HepG2 (cell line): Measurements from ENCODE around the gene EEFSEC. TPM values are rescaled to one million over a fixed set of nuclear protein-coding genes. Genes with fewer than 3 reads are reported as not detected.

Experiments used
- ATAC-seq: fragments of 200-7000 bp; cut with Tn5 transposase; 3 replicates; pipeline ENCODE4 v1.9.1; 2020; ENCODE audit warnings: mild to moderate bottlenecking, moderate library complexity
- BruUV-seq: library from RNA; stranded (reverse); fragments of 400-500 nt; replicated peaks from 2 replicates; lab custom pipeline; 2021; lab: Mats Ljungman, UMichigan
- CTCF ChIA-PET: fragments of 300-600 bp; formaldehyde crosslinking; extraction: SDS; loops from one replicate; lab custom pipeline; 2021; ENCODE audit warnings: low total read pairs, inconsistent platforms, low intra/inter-chr PET ratio; lab: Yijun Ruan, JAX
- POLR2A ChIA-PET: fragments of 350-600 bp; sonication (Branson Sonifier 250); formaldehyde crosslinking; loops from one replicate; lab custom pipeline; 2020; ENCODE audit warnings: antibody characterized with exemption, inconsistent platforms; lab: Yijun Ruan, JAX
- DNase-seq: peaks from one replicate; pipeline ENCODE4 v3.0.0-alpha.2; 2015; ENCODE audit warnings: low spot score
- FAIRE-seq: peaks from 3 replicates; lab custom pipeline; 2011; peaks lifted over from hg19 to GRCh38; lab: Jason Lieb, UNC
- H2AFZ ChIP-seq: one replicate; pipeline ENCODE4 v1.6.1; 2011; ENCODE audit warnings: low read length, inconsistent platforms
- H3K27ac ChIP-seq: fragments of 300-600 bp; 3 replicates; pipeline ENCODE4 v1.8.0; 2011; ENCODE audit warnings: mixed run types, mild to moderate bottlenecking, mixed read lengths, low read length, inconsistent platforms; ENCODE audit not compliant: insufficient read depth; ENCODE audit errors: extremely low read length
- H3K27me3 ChIP-seq, 2 experiments: fragments of 200-600 bp in 1 of 2; 2 replicates in 1 of 2; 3 replicates in 1 of 2; pipeline versions ENCODE4 v1.6.0 to v1.8.0; 2011; ENCODE audit warnings: low read length in 2 of 2, mild to moderate bottlenecking in 2 of 2, moderate library complexity in 2 of 2, inconsistent platforms in 1 of 2; ENCODE audit not compliant: insufficient read depth in 2 of 2, control insufficient read depth in 1 of 2
- H3K36me3 ChIP-seq, 2 experiments: fragments of 200-600 bp in 1 of 2; replicated peaks in 1 of 2; 2 replicates in 1 of 2; 3 replicates in 1 of 2; pipeline versions ENCODE4 v1.5.1 to v1.8.0; 2011; ENCODE audit warnings: low read length in 2 of 2, inconsistent platforms in 1 of 2; ENCODE audit not compliant: insufficient read depth in 2 of 2, control insufficient read depth in 1 of 2
- H3K4me1 ChIP-seq: 2 replicates; pipeline ENCODE4 v1.5.1; 2012; ENCODE audit warnings: low read length, inconsistent platforms; ENCODE audit not compliant: insufficient read depth
- H3K4me2 ChIP-seq: 2 replicates; pipeline ENCODE4 v1.6.0; 2011; ENCODE audit warnings: low read depth, low read length, inconsistent platforms
- H3K4me3 ChIP-seq, 3 experiments: fragments of 200-600 bp in 1 of 3; sonication (generic), shearing (Covaris generic) in 1 of 3; replicated peaks in 1 of 3; 2 replicates each; pipeline ENCODE4 v1.5.1; 2011 to 2016; ENCODE audit warnings: low read length in 3 of 3, inconsistent platforms in 2 of 3, low read depth in 2 of 3, mild to moderate bottlenecking in 2 of 3, control low read depth in 1 of 3, mixed read lengths in 1 of 3; ENCODE audit not compliant: insufficient read depth in 1 of 3
- H3K79me2 ChIP-seq: one replicate; pipeline ENCODE4 v1.6.1; 2011; ENCODE audit warnings: low read length, inconsistent platforms; ENCODE audit not compliant: insufficient read depth
- H3K9ac ChIP-seq: 2 replicates; pipeline ENCODE4 v1.6.0; 2011; ENCODE audit warnings: mild to moderate bottlenecking, low read depth, low read length, inconsistent platforms; ENCODE audit not compliant: insufficient read depth
- H3K9me3 ChIP-seq: 2 replicates; pipeline ENCODE4 v1.5.1; 2012; ENCODE audit warnings: mild to moderate bottlenecking, low read length
- H4K20me1 ChIP-seq: 2 replicates; pipeline ENCODE4 v1.6.0; 2011; ENCODE audit warnings: inconsistent platforms, mild to moderate bottlenecking, low read length, moderate library complexity; ENCODE audit not compliant: insufficient read depth
- ARNT2 ChIP-seq: sonication (generic); formaldehyde crosslinking; IDR thresholded peaks from 2 replicates; pipeline ENCODE4 v1.8.0; 2022; ENCODE audit warnings: mild to moderate bottlenecking, low read depth, missing genetic modification reagents, moderate library complexity
- CENPBD1 ChIP-seq: sonication (generic); formaldehyde crosslinking; IDR thresholded peaks from 2 replicates; pipeline ENCODE4 v1.8.0; 2022; ENCODE audit warnings: missing genetic modification reagents, low read depth, mild to moderate bottlenecking, borderline replicate concordance
- MLLT10 ChIP-seq: sonication (generic); formaldehyde crosslinking; IDR thresholded peaks from 2 replicates; pipeline ENCODE4 v1.4.0; 2020; ENCODE audit warnings: missing genetic modification reagents
- SALL1 ChIP-seq: sonication (generic); formaldehyde crosslinking; IDR thresholded peaks from 2 replicates; pipeline ENCODE4 v1.8.0; 2022; ENCODE audit warnings: mild to moderate bottlenecking, missing genetic modification reagents
- SP2 ChIP-seq: sonication (generic); formaldehyde crosslinking; IDR thresholded peaks from 2 replicates; pipeline ENCODE4 v1.5.1; 2020; ENCODE audit warnings: mild to moderate bottlenecking, missing genetic modification reagents
- ZBTB14 ChIP-seq: sonication (generic); formaldehyde crosslinking; IDR thresholded peaks from 2 replicates; pipeline ENCODE4 v1.4.0; 2020; ENCODE audit warnings: missing genetic modification reagents
- ZC3H13 ChIP-seq: sonication (generic); formaldehyde crosslinking; IDR thresholded peaks from 2 replicates; pipeline ENCODE4 v1.8.1; 2023; ENCODE audit warnings: mild to moderate bottlenecking, missing genetic modification reagents, moderate library complexity
- ZFYVE20 ChIP-seq: sonication (generic); formaldehyde crosslinking; IDR thresholded peaks from 2 replicates; pipeline ENCODE4 v1.8.0; 2023; ENCODE audit warnings: low read depth, mild to moderate bottlenecking, moderate library complexity, missing genetic modification reagents, borderline replicate concordance
- ZNF296 ChIP-seq: sonication (generic); formaldehyde crosslinking; conservative IDR thresholded peaks from 2 replicates; pipeline ENCODE4 v1.5.0; 2020; ENCODE audit warnings: mild to moderate bottlenecking, missing genetic modification reagents
- ZNF672 ChIP-seq: sonication (generic); formaldehyde crosslinking; IDR thresholded peaks from 2 replicates; pipeline ENCODE4 v1.8.1; 2022; ENCODE audit warnings: missing genetic modification reagents
- ZNF776 ChIP-seq: sonication (generic); formaldehyde crosslinking; IDR thresholded peaks from 2 replicates; pipeline ENCODE4 v1.4.0; 2020; ENCODE audit warnings: mild to moderate bottlenecking, missing genetic modification reagents
- ZNF83 ChIP-seq: sonication (generic); formaldehyde crosslinking; IDR thresholded peaks from 2 replicates; pipeline ENCODE4 v1.4.0; 2020; ENCODE audit warnings: missing genetic modification reagents, mild to moderate bottlenecking, borderline replicate concordance
- WGBS: methylation state at CpG from one replicate; pipeline ENCODE4 v1.1.6; 2017; ENCODE audit warnings: low lambda C conversion rate; 5-methylcytosine and 5-hydroxymethylcytosine counted together
- in situ Hi-C: cut with HindIII; loops from 2 replicates; pipeline ENCODE4 v1.10.0; 2017; ENCODE audit warnings: low pct_unique_long_range_greater_than_20kb; ENCODE audit not compliant: extremely low pct_ligation_motif_present
- intact Hi-C: fragments of 100-400 bp; cut with micrococcal nuclease; formaldehyde crosslinking; loops from one replicate; pipeline ENCODE4 v1.10.0; 2022; ENCODE audit not compliant: unreplicated experiment
- polyA plus RNA-seq, 8 experiments: library from polyadenylated mRNA; depleted of rRNA in 3 of 8; stranded (reverse) in 7 of 8; unstranded in 1 of 8; fragments of >200 nt; fragmentation: Illumina TruSeq in 4 of 8; extraction: Trizol in 4 of 8; gene quantifications; 2 replicates each; pipeline versions ENCODE4 v1.2.1 to v1.2.3, GENCODE V29; 2011 to 2016; ENCODE audit warnings: low read depth in 4 of 8, missing spikeins in 1 of 8, mixed read lengths in 1 of 8; ENCODE audit not compliant: insufficient read depth in 1 of 8
- total RNA-seq, 5 experiments: library from RNA; depleted of rRNA; stranded (reverse); fragments of >200 nt; fragmentation: Illumina TruSeq; extraction: Trizol; gene quantifications; 2 replicates each; pipeline ENCODE4 v1.2.3, GENCODE V29; 2016; ENCODE audit warnings: low read depth in 1 of 5
- TF ChIP-seq, protein P1 (sequence below): sonication (generic); formaldehyde crosslinking; IDR thresholded peaks from 2 replicates; pipeline ENCODE4 v1.5.0; 2020; ENCODE audit warnings: mild to moderate bottlenecking, missing genetic modification reagents
- TF ChIP-seq, protein P2 (sequence below): sonication (generic); IDR thresholded peaks from 2 replicates; pipeline ENCODE4 v1.6.1; 2016; ENCODE audit warnings: low read depth, borderline replicate concordance
- TF ChIP-seq, protein P3 (sequence below): sonication (generic); formaldehyde crosslinking; IDR thresholded peaks from 2 replicates; pipeline ENCODE4 v1.9.0; 2021; ENCODE audit warnings: missing genetic modification reagents, borderline replicate concordance

Gene EEFSEC
- total and polyA plus RNA-seq, 2 of the 13 experiments (the other 11 are each of a cell fraction or from before 2014, with no cell fraction given), result 6.4 to 24.2 TPM

- H3K4me1 ChIP-seq, result peaks cover 24% of the 10 kb centered on the region
- WGBS, result 100% methylated on average over 2 of the region's 7 CpGs
- TF ChIP-seq, protein P1, sequence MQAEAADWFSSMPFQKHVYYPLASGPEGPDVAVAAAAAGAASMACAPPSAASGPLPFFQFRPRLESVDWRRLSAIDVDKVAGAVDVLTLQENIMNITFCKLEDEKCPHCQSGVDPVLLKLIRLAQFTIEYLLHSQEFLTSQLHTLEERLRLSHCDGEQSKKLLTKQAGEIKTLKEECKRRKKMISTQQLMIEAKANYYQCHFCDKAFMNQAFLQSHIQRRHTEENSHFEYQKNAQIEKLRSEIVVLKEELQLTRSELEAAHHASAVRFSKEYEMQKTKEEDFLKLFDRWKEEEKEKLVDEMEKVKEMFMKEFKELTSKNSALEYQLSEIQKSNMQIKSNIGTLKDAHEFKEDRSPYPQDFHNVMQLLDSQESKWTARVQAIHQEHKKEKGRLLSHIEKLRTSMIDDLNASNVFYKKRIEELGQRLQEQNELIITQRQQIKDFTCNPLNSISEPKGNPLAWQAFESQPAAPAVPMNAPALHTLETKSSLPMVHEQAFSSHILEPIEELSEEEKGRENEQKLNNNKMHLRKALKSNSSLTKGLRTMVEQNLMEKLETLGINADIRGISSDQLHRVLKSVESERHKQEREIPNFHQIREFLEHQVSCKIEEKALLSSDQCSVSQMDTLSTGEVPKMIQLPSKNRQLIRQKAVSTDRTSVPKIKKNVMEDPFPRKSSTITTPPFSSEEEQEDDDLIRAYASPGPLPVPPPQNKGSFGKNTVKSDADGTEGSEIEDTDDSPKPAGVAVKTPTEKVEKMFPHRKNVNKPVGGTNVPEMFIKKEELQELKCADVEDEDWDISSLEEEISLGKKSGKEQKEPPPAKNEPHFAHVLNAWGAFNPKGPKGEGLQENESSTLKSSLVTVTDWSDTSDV (CRISPR knock-in tag), result no peak
- no peak for TF ChIP-seq ZC3H13 (CRISPR knock-in tag)
- TF ChIP-seq, protein P2, sequence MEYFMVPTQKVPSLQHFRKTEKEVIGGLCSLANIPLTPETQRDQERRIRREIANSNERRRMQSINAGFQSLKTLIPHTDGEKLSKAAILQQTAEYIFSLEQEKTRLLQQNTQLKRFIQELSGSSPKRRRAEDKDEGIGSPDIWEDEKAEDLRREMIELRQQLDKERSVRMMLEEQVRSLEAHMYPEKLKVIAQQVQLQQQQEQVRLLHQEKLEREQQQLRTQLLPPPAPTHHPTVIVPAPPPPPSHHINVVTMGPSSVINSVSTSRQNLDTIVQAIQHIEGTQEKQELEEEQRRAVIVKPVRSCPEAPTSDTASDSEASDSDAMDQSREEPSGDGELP, result no peak
- TF ChIP-seq CENPBD1 (CRISPR knock-in tag), result no peak
- no peak for TF ChIP-seq ZNF776 (CRISPR knock-in tag)
- TF ChIP-seq ZNF83 (CRISPR knock-in tag), result no peak
- TF ChIP-seq ZNF672 (CRISPR knock-in tag), result no peak
- no peak for TF ChIP-seq SALL1
- TF ChIP-seq, protein P3, sequence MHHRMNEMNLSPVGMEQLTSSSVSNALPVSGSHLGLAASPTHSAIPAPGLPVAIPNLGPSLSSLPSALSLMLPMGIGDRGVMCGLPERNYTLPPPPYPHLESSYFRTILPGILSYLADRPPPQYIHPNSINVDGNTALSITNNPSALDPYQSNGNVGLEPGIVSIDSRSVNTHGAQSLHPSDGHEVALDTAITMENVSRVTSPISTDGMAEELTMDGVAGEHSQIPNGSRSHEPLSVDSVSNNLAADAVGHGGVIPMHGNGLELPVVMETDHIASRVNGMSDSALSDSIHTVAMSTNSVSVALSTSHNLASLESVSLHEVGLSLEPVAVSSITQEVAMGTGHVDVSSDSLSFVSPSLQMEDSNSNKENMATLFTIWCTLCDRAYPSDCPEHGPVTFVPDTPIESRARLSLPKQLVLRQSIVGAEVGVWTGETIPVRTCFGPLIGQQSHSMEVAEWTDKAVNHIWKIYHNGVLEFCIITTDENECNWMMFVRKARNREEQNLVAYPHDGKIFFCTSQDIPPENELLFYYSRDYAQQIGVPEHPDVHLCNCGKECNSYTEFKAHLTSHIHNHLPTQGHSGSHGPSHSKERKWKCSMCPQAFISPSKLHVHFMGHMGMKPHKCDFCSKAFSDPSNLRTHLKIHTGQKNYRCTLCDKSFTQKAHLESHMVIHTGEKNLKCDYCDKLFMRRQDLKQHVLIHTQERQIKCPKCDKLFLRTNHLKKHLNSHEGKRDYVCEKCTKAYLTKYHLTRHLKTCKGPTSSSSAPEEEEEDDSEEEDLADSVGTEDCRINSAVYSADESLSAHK (CRISPR knock-in tag), result no peak
- no peak for TF ChIP-seq SP2 (CRISPR knock-in tag)
- no peak for TF ChIP-seq ZNF296 (CRISPR knock-in tag)
- no peak for TF ChIP-seq ZBTB14
- TF ChIP-seq ARNT2 (CRISPR knock-in tag), result no peak
- TF ChIP-seq MLLT10, result no peak
- no peak for TF ChIP-seq ZFYVE20
Measured at GRCh38 chr3:128421966-128422365, 268.7 kb downstream of the EEFSEC start.

More at GRCh38 chr3:128421966-128422365, 268.7 kb downstream of the EEFSEC start:
- Histone ChIP-seq H3K36me3 (no peaks in the 10 kb centered on the region), H3K4me3 (no peak overlapping the region), H3K27me3 (no peaks in the 10 kb centered on the region; a peak in 1 of 5 replicates), H3K27ac (no peak overlapping the region), H4K20me1 (no peaks in the 10 kb centered on the region), H2AFZ (no peak overlapping the region), H3K79me2 (no peaks in the 10 kb centered on the region), H3K9me3 (no peaks in the 10 kb centered on the region), H3K4me2 (0 out of 2 replicates have a peak overlapping the region, but pooled peaks have one; percentile 12), H3K9ac (no peak overlapping the region)
- BruUV-seq, result no TSS peak
- DNase-seq, result no peak
- CTCF ChIA-PET, result no interaction called here
- intact Hi-C loops (loop anchor here (10.0 kb wide), 1 partner anchor 163 kb away; no protein-coding TSS in a partner anchor), in situ Hi-C loops (no loop called here)
- POLR2A ChIA-PET, result no interaction called here
- ATAC-seq, result no peak
- FAIRE-seq, result no peak
